Brain microvascular endothelial cell (primary cell): Measurements from ENCODE around the gene RTBDN.
A peak's percentile ranks its signal among the peaks of the same experiment; 100 is the strongest.

Experiments
- DNase-seq: peaks from one replicate; pipeline ENCODE4 v3.0.0-alpha.2; 2020
- H3K27ac ChIP-seq: fragments of 250-450 bp; sonication (Bioruptor Pico); 2 replicates; pipeline ENCODE4 v1.5.1; 2020; ENCODE audit warnings: mild to moderate bottlenecking, moderate library complexity
- H3K27me3 ChIP-seq: fragments of 250-450 bp; sonication (Bioruptor Pico); replicated peaks from 2 replicates; pipeline ENCODE4 v1.5.1; 2020; ENCODE audit warnings: mild to moderate bottlenecking
- H3K36me3 ChIP-seq: fragments of 250-450 bp; sonication (Bioruptor Pico); replicated peaks from 2 replicates; pipeline ENCODE4 v1.5.1; 2020; ENCODE audit warnings: mild to moderate bottlenecking
- H3K4me3 ChIP-seq: 2 replicates; pipeline ENCODE4 v1.5.1; 2011; ENCODE audit warnings: low read depth, mild to moderate bottlenecking, control low read depth, low read length, moderate library complexity
- in situ Hi-C: cut with HindIII; loops from 2 replicates; pipeline ENCODE4 v1.10.0; 2017; ENCODE audit warnings: low sequenced_read_pairs, low pct_ligation_motif_present
- TF ChIP-seq, protein P1 (sequence below): IDR thresholded peaks from 2 replicates; pipeline ENCODE4 v1.5.1; 2011; ENCODE audit warnings: low read depth, mild to moderate bottlenecking, moderate library complexity, low read length, control low read depth, inconsistent platforms; ENCODE audit errors: missing control alignments

The RTBDN gene

DNA sequence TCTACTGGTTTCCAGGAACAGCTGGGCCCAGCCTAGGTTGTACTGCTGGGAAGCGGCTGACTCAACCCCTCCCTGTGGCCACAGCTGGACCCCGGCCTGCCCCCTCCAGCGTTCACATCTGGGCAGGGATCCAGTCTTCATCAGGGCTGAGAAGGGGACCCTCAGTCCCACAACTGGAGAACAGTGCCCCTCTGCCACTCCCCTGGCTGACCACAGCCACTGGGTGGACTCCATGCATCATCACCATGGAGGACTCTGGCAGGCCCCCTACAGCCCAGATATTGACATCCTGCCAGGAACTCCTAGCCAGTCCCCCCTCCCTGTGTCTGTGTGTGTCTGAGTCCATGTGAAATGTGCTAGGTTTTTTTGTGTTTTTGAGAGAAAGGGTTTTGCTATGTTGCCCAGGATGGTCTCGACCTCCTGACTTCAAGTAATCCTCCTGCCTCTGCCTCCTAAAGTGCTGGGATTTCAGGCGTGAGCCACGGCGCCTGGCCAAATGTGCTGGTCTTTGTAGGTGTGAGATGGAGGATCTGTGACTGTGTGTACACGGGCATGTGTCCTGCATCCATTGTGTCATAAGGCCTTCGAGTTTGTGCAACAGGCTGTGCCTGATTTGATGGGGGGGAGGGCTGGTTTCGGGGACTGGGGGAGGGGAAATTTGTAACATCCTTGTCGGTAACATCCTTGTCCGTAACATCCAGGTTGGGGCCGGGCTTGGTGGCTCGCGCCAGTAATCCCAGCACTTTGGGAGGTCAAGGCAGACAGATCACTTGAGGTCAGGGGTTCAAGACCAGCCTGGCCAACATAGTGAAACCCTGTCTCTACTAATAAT, 55.0 kb downstream of the RTBDN start:
- H3K36me3 ChIP-seq, result no peaks in the 10 kb centered on the region
- peak; percentile 79 for DNase-seq
- TF ChIP-seq, protein P1, sequence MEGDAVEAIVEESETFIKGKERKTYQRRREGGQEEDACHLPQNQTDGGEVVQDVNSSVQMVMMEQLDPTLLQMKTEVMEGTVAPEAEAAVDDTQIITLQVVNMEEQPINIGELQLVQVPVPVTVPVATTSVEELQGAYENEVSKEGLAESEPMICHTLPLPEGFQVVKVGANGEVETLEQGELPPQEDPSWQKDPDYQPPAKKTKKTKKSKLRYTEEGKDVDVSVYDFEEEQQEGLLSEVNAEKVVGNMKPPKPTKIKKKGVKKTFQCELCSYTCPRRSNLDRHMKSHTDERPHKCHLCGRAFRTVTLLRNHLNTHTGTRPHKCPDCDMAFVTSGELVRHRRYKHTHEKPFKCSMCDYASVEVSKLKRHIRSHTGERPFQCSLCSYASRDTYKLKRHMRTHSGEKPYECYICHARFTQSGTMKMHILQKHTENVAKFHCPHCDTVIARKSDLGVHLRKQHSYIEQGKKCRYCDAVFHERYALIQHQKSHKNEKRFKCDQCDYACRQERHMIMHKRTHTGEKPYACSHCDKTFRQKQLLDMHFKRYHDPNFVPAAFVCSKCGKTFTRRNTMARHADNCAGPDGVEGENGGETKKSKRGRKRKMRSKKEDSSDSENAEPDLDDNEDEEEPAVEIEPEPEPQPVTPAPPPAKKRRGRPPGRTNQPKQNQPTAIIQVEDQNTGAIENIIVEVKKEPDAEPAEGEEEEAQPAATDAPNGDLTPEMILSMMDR, result peak; percentile 37
- peak overlapping the region; percentile 66 for H3K4me3 ChIP-seq
- no peaks in the 10 kb centered on the region for H3K27me3 ChIP-seq
- H3K27ac ChIP-seq, result peak overlapping the region; percentile 93
- in situ Hi-C loops, result no loop called here

DNA sequence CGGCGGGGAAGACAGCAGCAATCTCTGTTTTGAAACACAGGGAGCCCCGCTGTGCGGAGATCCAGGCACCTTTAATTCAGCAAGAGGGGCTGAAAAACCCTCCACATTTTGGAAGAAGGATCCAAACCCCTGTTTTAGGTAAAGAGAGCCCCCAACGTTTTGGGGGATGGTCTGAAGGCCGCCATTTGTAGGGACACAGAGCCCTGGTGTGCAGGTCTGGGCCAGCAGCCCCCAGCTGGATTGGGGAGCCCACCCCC, 55.5 kb downstream of the RTBDN start:
- Histone ChIP-seq H3K27ac (peak overlapping the region; percentile 93), H3K4me3 (peak overlapping the region; percentile 66), H3K27me3 (no peaks in the 10 kb centered on the region), H3K36me3 (no peaks in the 10 kb centered on the region)
- TF ChIP-seq, protein P1, result no peak
- DNase-seq, result no peak
- in situ Hi-C loops, result no loop called here

DNA sequence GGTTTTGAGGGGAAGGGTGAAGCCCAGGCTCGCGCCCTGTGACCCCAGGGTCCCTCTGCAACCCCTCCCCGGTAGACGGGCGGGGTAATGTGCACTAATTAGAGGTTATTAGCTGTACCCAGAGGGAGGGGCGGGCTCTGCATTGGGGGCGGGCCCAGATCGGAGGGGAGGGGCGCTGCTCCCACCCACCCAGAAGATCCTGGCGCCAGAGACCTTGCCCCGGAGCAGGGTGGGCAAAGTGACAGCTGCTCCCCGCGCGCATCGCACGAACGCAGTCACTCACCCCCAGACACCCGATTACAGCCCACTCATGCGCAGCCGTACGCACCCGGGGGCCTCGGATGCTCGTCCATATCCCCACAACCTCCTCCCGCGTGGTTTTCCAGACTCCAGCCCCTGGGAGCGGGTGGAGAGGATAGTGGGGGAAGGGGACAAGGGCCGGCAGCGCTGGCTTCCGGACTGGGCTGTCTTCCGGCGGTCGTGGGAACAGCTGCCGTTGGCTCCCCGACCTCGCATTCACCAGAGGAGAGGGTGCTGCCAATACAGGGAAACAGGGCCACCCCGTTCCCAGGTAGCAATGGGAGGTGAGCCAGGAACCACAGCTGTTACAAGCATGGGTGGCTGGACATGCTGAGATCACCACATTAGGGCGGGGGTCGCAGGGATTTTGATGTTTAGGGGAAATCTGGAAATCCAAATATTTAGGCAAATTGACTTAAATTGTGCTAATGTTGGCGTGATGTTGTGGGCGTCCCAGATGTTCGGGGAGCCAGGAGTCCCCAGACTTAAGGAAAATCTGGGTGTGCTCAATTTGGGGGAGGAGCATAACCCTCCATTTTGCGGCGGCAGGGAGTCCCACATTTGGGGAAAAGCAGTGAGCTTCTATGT, 56.1 kb downstream of the RTBDN start:
- H3K36me3 ChIP-seq, result no peaks in the 10 kb centered on the region
- in situ Hi-C loops, result no loop called here
- peak overlapping the region; percentile 93 for H3K27ac ChIP-seq
- peak; percentile 75 for DNase-seq
- TF ChIP-seq, protein P1, result no peak
- no peaks in the 10 kb centered on the region for H3K27me3 ChIP-seq
- peak overlapping the region; percentile 66 for H3K4me3 ChIP-seq

DNA sequence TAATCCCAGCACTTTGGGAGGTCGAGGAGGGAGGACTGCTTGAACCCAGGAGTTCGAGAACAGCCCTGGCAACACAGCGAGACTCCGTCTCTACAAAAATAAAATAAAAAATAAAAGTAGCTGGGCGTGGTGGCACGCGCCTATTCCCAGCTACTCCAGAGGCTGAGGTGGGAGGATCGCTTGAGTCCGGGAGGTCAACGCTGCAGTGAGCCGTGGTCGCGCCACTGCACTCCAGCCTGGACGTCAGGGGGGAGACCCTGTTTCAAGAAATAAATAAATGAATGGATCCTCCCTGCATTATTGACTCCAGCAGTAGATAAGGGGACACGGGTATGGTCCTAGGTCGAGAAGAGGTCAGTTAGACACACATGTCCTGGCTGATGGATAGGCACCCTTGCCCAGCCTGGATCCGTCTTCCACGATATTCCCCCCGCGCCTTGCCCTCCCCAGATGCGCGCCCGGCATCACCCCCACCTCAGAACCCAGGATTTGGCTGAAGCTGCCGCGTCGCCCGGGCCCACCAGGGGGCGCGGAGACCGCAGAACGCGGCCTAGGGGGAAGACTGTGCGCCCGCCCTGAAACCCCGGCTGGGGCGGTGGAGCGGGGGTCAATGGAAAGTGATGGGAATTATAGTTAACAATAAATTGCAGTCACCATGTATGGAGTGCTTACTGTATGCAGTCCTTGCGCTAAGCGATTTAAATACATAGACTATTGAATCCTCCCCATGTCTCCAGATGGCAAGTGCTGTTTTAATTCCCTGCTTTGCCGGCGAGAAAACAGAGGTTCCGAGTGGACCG, 57.0 kb downstream of the RTBDN start:
- DNase-seq, result peak; percentile 72
- H3K27me3 ChIP-seq, result no peaks in the 10 kb centered on the region
- peak overlapping the region; percentile 93 for H3K27ac ChIP-seq
- H3K36me3 ChIP-seq, result no peaks in the 10 kb centered on the region
- in situ Hi-C loops, result no loop called here
- peak overlapping the region; percentile 66 for H3K4me3 ChIP-seq
- TF ChIP-seq, protein P1, result peak; percentile 94
